Tibial artery (tissue), 4 donors: Measurements from ENCODE around the gene ZNF212.
A peak's percentile ranks its signal among the peaks of the same experiment; 100 is the strongest.

ENCODE experiments used
- DNase-seq, 2 donors: peaks; one replicate each; pipeline ENCODE4 v3.0.0-alpha.2; 2019
- H3K27ac ChIP-seq, 2 donors: fragments of 200-600 bp; sonication (generic) in 1 of 2; 1 replicate in 1 of 2; 2 replicates in 1 of 2; pipeline ENCODE4 v1.5.1; 2018 to 2019; ENCODE audit warnings: mild to moderate bottlenecking in 1 of 2
- H3K27me3 ChIP-seq, 2 donors: fragments of 200-600 bp; sonication (generic) in 1 of 2; one replicate each; pipeline versions ENCODE4 v1.5.1 to v1.6.0; 2016 to 2019
- H3K36me3 ChIP-seq, 3 donors: fragments of 200-600 bp; sonication (generic) in 2 of 3; one replicate each; pipeline ENCODE4 v1.5.1; 2016 to 2019; ENCODE audit warnings: mild to moderate bottlenecking in 2 of 3
- H3K4me1 ChIP-seq, 4 donors: fragments of 200-600 bp; sonication (generic) in 2 of 4; 1 replicate in 3 of 4; 2 replicates in 1 of 4; pipeline ENCODE4 v1.5.1; 2016 to 2019
- H3K4me3 ChIP-seq, 2 donors: fragments of 200-600 bp; sonication (generic) in 1 of 2; 1 replicate in 1 of 2; 2 replicates in 1 of 2; pipeline ENCODE4 v1.5.1; 2018 to 2019; ENCODE audit warnings: mild to moderate bottlenecking in 2 of 2
- H3K9me3 ChIP-seq, 3 donors: fragments of 200-600 bp; sonication (generic) in 1 of 3; one replicate each; pipeline ENCODE4 v1.5.1; 2016 to 2019
- intact Hi-C: fragments of 100-400 bp; cut with DNase I; formaldehyde crosslinking; loops from one replicate; pipeline ENCODE4 v1.15.0; 2023; ENCODE audit warnings: low total_unique reads
- TF ChIP-seq, protein P1 (sequence below), 2 experiments: fragments of 200-600 bp in 1 of 2; fragments of 450-650 bp in 1 of 2; IDR thresholded peaks; one replicate each; pipeline ENCODE4 v1.5.1; 2017 to 2019; ENCODE audit warnings: antibody characterized with exemption in 2 of 2, mild to moderate bottlenecking in 1 of 2, moderate library complexity in 1 of 2

ZNF212 gene

DNA sequence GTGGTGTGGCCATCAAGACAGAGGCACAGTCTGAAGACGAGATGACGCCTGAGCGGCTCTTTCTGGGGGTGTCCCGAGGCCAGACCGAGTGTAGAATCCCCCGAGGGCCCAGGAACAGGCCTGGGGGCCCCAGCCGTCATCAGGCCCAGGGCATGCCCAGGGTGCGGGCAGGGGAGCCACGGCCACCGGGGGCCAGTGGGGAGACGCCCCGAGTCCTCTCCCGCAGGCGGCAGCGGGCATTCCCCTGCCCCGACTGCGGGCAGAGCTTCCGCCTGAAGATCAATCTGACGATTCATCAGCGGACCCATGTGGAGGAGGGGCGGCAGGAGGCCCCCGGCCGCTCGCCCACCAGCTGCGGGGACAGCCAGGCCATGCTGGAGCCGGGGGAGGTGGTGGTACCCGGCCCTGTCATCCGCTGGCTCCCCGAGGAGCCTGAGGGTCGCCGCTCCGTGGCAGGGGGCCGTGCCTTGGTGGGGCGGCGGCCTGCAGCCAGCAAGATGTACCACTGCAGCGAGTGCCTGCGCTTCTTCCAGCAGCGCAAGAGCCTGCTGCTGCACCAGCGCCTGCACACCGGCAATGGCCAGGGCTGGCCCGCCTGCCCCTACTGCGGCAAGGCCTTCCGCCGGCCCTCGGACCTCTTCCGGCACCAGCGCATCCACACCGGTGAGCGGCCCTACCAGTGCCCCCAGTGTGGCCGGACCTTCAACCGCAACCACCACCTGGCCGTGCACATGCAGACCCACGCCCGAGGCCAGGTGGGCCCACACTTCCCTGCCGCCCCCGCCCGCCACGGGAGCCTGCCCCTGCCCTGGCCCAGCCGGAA is 42.3 kb downstream of the ZNF212 start:
- Histone ChIP-seq H3K27me3 (no peaks in the 10 kb centered on the region), H3K4me1 (peaks cover 0 to 17% (median 13%) of the 10 kb centered on the region in 4 donors), H3K27ac (no peak overlapping the region), H3K36me3 (peaks cover 19 to 53% (median 44%) of the 10 kb centered on the region in 3 donors), H3K9me3 (no peaks in the 10 kb centered on the region), H3K4me3 (no peak overlapping the region)
- TF ChIP-seq, protein P1, sequence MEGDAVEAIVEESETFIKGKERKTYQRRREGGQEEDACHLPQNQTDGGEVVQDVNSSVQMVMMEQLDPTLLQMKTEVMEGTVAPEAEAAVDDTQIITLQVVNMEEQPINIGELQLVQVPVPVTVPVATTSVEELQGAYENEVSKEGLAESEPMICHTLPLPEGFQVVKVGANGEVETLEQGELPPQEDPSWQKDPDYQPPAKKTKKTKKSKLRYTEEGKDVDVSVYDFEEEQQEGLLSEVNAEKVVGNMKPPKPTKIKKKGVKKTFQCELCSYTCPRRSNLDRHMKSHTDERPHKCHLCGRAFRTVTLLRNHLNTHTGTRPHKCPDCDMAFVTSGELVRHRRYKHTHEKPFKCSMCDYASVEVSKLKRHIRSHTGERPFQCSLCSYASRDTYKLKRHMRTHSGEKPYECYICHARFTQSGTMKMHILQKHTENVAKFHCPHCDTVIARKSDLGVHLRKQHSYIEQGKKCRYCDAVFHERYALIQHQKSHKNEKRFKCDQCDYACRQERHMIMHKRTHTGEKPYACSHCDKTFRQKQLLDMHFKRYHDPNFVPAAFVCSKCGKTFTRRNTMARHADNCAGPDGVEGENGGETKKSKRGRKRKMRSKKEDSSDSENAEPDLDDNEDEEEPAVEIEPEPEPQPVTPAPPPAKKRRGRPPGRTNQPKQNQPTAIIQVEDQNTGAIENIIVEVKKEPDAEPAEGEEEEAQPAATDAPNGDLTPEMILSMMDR (IDR thresholded peaks at IDR 0.05), result no peak
- intact Hi-C loops, result no loop called here
- DNase-seq, result no peak

DNA sequence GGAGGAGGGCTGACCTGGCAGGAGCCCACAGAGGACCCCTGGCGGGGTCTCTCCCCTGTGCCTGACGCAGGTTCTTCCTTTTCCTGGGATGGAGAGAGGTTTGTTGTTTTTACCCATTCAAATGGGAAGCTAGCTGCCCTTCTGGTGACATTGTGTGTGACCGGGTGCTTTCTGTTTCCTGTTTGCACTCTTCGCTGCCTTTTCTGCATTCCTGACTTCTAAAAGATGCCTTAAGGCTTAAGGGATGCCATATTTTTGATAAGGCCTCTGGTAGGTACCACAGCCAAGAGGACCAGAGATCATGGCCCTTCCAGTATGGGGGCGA is 42.8 kb downstream of the ZNF212 start:
- Histone ChIP-seq H3K27ac (no peak overlapping the region), H3K4me3 (no peak overlapping the region), H3K4me1 (peaks cover 0 to 17% (median 13%) of the 10 kb centered on the region in 4 donors), H3K27me3 (no peaks in the 10 kb centered on the region), H3K36me3 (peaks cover 19 to 48% (median 44%) of the 10 kb centered on the region in 3 donors), H3K9me3 (no peaks in the 10 kb centered on the region)
- TF ChIP-seq, protein P1 (IDR thresholded peaks at IDR 0.05), result no peak
- DNase-seq, result no peak
- intact Hi-C loops, result no loop called here

DNA sequence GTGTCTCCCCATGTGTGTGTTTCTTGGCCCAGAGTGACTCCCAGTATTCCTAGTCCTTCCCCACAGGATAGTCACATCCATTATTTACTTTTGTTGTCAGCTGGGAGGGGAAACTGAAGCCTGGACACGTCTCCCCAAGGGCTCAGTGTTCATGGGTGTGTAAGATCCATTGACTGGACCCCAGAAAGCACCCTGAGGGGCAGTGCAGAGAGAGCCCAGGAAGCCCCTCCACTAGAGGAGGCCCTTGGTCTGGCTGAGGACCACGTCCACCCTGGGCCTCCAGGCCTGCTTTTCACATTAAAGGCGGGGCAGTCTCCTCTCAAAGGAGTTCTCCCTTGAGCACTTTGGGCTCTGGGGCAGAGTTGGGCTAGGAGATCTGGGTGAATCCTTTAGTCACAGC is 43.9 kb downstream of the ZNF212 start:
- intact Hi-C loops, result no loop called here
- Histone ChIP-seq H3K4me1 (peaks cover 0 to 17% (median 13%) of the 10 kb centered on the region in 4 donors), H3K4me3 (no peak overlapping the region), H3K9me3 (no peaks in the 10 kb centered on the region), H3K36me3 (peaks cover 11 to 50% (median 40%) of the 10 kb centered on the region in 3 donors), H3K27me3 (no peaks in the 10 kb centered on the region), H3K27ac (no peak overlapping the region)
- no peak for DNase-seq
- TF ChIP-seq, protein P1 (IDR thresholded peaks at IDR 0.05), result no peak

DNA sequence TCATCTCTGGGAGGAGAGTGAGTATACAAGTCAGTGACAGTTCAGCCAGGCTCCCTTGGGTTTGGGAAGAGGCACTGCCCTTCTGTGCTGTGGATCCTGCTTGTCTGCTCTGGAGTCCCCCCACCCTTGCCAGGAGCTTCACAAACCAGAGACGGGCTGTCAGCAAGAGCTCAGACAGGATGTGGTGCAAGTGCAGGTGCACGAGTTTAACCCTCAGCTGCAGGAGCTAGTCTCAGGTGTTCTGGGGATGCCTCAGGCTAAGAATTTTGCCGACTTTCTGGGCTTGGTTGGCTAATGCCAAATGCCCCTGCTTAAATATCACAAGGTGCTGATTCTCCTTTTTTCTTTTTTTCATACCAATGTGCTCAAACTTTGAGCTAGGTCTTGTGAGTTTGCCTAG is 44.9 kb downstream of the ZNF212 start:
- TF ChIP-seq, protein P1 (IDR thresholded peaks at IDR 0.05), result no peak
- Histone ChIP-seq H3K27me3 (no peaks in the 10 kb centered on the region), H3K36me3 (peaks cover 5 to 50% (median 29%) of the 10 kb centered on the region in 3 donors), H3K4me3 (no peak overlapping the region), H3K27ac (peak overlapping the region in 1 of 2 donors; percentile 7), H3K9me3 (no peaks in the 10 kb centered on the region), H3K4me1 (peaks cover 0 to 17% (median 13%) of the 10 kb centered on the region in 4 donors)
- no peak for DNase-seq
- intact Hi-C loops, result no loop called here

DNA sequence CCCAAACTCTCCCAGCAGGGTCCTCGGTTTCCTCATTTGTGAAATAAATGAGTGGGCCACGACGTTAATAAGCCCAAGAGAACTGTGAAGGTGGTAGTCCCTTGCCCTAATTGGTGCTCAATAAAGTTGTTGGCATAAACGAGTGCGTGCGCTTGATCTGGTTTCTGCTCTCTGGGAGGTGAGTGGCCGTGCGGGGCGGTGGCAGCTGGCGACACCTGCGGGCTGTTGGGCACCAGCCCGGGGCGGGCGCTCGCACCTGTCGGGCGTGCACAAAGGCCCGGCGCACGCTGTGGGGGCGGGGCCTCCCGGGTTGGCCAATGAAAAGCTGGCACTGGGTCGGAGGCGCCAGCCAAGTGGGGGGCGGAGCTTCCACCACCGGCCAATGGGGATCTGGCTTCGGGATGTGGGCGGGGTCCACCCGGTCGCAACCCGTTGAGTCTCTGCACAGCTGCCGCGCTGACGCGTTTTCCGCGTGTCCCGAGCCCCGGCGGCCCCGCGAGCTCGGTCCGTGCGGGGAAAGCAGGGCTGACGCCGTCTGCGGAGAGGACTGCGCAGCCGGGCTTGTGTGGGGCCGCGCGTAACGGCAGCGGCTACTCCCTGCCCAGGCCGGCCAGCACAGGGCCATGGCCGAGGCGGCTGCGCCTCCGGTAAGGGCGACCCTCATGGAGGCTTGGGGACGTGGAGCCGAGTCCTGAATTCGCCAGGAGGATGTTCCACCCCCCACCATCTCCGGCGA is 45.6 kb downstream of the ZNF212 start:
- TF ChIP-seq, protein P1 (IDR thresholded peaks at IDR 0.05), result no peak
- peak; percentile 89 to 96 for DNase-seq
- Histone ChIP-seq H3K4me3 (peak overlapping the region; percentile 51 to 71), H3K27ac (peak overlapping the region; percentile 43 to 53), H3K4me1 (peaks cover 0 to 17% (median 13%) of the 10 kb centered on the region in 4 donors), H3K9me3 (no peaks in the 10 kb centered on the region), H3K27me3 (no peaks in the 10 kb centered on the region), H3K36me3 (peaks cover 4 to 53% (median 31%) of the 10 kb centered on the region in 3 donors)
- intact Hi-C loops, result no loop called here
